Non-pigmented ciliary epithelial cell (primary cell): Measurements from ENCODE around the gene METAP2.

Source experiments
- DNase-seq: peaks from one replicate; pipeline ENCODE4 v3.0.0-alpha.2; 2010; ENCODE audit warnings: low read depth

The METAP2 gene

GRCh38 chr12:95513599-95513998, 39.6 kb downstream of the METAP2 start:
- no peak for DNase-seq

- DNase-seq, result no peak
Observed at GRCh38 chr12:95515197-95515596, 41.2 kb downstream of the METAP2 start.

- no peak for DNase-seq
Observed at GRCh38 chr12:95516757-95517156, 42.8 kb downstream of the METAP2 start.

GRCh38 chr12:95517246-95517645, 43.3 kb downstream of the METAP2 start:
- DNase-seq, result no peak

GRCh38 chr12:95518944-95519343, 45.0 kb downstream of the METAP2 start:
- DNase-seq, result no peak

GRCh38 chr12:95520816-95521215, 46.9 kb downstream of the METAP2 start:
- no peak for DNase-seq

- no peak for DNase-seq
Observed at GRCh38 chr12:95522692-95523091, 48.7 kb downstream of the METAP2 start.

- no peak for DNase-seq
Observed at GRCh38 chr12:95528431-95528830, 54.5 kb downstream of the METAP2 start.

- DNase-seq, result no peak
Observed at GRCh38 chr12:95529693-95530225, 55.8 kb downstream of the METAP2 start.

GRCh38 chr12:95532851-95533250, 58.9 kb downstream of the METAP2 start:
- no peak for DNase-seq

GRCh38 chr12:95533985-95534384, 60.0 kb downstream of the METAP2 start:
- DNase-seq, result no peak

GRCh38 chr12:95538006-95538405, 64.1 kb downstream of the METAP2 start:
- no peak for DNase-seq

- no peak for DNase-seq
Observed at GRCh38 chr12:95538656-95539055, 64.7 kb downstream of the METAP2 start.

- DNase-seq, result no peak
Observed at GRCh38 chr12:95541436-95541835, 67.5 kb downstream of the METAP2 start.

GRCh38 chr12:95543305-95543704, 69.4 kb downstream of the METAP2 start:
- DNase-seq, result no peak

- DNase-seq, result no peak
Observed at GRCh38 chr12:95544756-95545155, 70.8 kb downstream of the METAP2 start.

- DNase-seq, result no peak
Observed at GRCh38 chr12:95545303-95545702, 71.4 kb downstream of the METAP2 start.

- no peak for DNase-seq
Observed at GRCh38 chr12:95545731-95546490, 72.0 kb downstream of the METAP2 start.

- no peak for DNase-seq
Observed at GRCh38 chr12:95546491-95546813, 72.5 kb downstream of the METAP2 start.

- no peak for DNase-seq
Observed at GRCh38 chr12:95547522-95548055, 73.6 kb downstream of the METAP2 start.

GRCh38 chr12:95548056-95548538, 74.1 kb downstream of the METAP2 start:
- no peak for DNase-seq

GRCh38 chr12:95548539-95549391, 74.8 kb downstream of the METAP2 start:
- no peak for DNase-seq
